Esophagus (tissue), 2 donors: ENCODE results near the gene KIZ. TPM values are rescaled to one million over a fixed set of nuclear protein-coding genes. Genes with fewer than 3 reads are reported as not detected.

Experiments used
- H3K27ac ChIP-seq, 2 donors: one replicate each; pipeline ENCODE4 v1.5.1; 2013; ENCODE audit warnings: low read depth in 2 of 2, mild to moderate bottlenecking in 2 of 2, inconsistent platforms in 1 of 2, low read length in 1 of 2, moderate library complexity in 1 of 2
- H3K27me3 ChIP-seq, 2 donors: one replicate each; pipeline ENCODE4 v1.6.1; 2013; ENCODE audit warnings: low read length in 2 of 2, control low read depth in 1 of 2, mild to moderate bottlenecking in 1 of 2; ENCODE audit not compliant: insufficient read depth in 2 of 2, control insufficient read depth in 1 of 2
- H3K36me3 ChIP-seq, 2 donors: one replicate each; pipeline ENCODE4 v1.6.1; 2013; ENCODE audit warnings: low read length in 1 of 2; ENCODE audit not compliant: control insufficient read depth in 2 of 2, insufficient read depth in 2 of 2
- H3K4me1 ChIP-seq, 2 donors: one replicate each; pipeline ENCODE4 v1.6.1; 2013; ENCODE audit warnings: low read length in 1 of 2; ENCODE audit not compliant: control insufficient read depth in 2 of 2, insufficient read depth in 2 of 2
- H3K4me3 ChIP-seq, 2 donors: one replicate each; pipeline ENCODE4 v1.5.1; 2013; ENCODE audit warnings: low read length in 2 of 2, mild to moderate bottlenecking in 2 of 2, low read depth in 1 of 2, moderate library complexity in 1 of 2
- H3K9me3 ChIP-seq, 2 donors: one replicate each; pipeline ENCODE4 v1.6.1; 2013; ENCODE audit warnings: mild to moderate bottlenecking in 2 of 2, low read depth in 1 of 2, low read length in 1 of 2, moderate library complexity in 1 of 2; ENCODE audit not compliant: control insufficient read depth in 2 of 2, insufficient read depth in 1 of 2
- WGBS, 2 donors: extraction: QIAGEN DNeasy Blood & Tissue Kit; methylation state at CpG; one replicate each; pipeline ENCODE4 v1.1.7; 2013; 5-methylcytosine and 5-hydroxymethylcytosine counted together
- polyA plus RNA-seq, 2 donors: library from polyadenylated mRNA; stranded (reverse); fragments of 200-250 nt; gene quantifications; one replicate each; pipeline ENCODE4 v1.2.3, GENCODE V29; 2013
- donor health status: healthy with polysubstance abuse.
- donor health status: Bipolar disorder and iron deficiency.

Gene KIZ
- polyA plus RNA-seq, 2 donors = 4.0 to 5.7 TPM

DNA sequence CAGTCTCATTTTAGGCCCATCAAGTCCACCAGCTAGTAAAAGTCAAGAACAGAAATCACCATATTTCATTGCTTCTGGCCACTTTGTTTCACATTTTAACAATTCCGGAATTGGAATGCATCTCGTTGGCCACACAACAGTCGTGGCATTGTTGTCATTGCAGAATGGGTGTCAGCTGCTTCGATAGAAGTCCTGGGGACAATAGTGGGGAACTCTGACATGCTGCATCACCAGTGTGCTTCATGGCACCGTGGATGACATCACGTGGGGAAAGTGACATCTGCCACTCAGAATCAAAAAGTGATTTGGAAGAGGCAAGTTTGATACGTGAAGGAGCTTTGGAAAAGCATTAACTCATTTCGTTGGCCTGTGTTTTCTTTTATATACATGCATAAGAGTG, 133.5 kb downstream of the KIZ start:
- no peaks in the 10 kb centered on the region for H3K36me3 ChIP-seq
- H3K4me3 ChIP-seq = no peak overlapping the region
- H3K27ac ChIP-seq = no peak overlapping the region
- no peaks in the 10 kb centered on the region for H3K4me1 ChIP-seq
- WGBS, 2 donors = 82 to 83% methylated on average over 8 of the region's 8 CpGs
- no peaks in the 10 kb centered on the region for H3K27me3 ChIP-seq
- no peaks in the 10 kb centered on the region for H3K9me3 ChIP-seq

GRCh38 chr20:21262812-21263211, 136.9 kb downstream of the KIZ start:
- Histone ChIP-seq H3K4me3 (no peak overlapping the region), H3K9me3 (peaks cover 0 to 7% of the 10 kb centered on the region in 2 donors), H3K27ac (no peak overlapping the region), H3K4me1 (no peaks in the 10 kb centered on the region), H3K27me3 (no peaks in the 10 kb centered on the region), H3K36me3 (no peaks in the 10 kb centered on the region)
- 73 to 80% methylated on average over 2 of the region's 2 CpGs for WGBS, 2 donors

GRCh38 chr20:21265261-21266190, 139.6 kb downstream of the KIZ start:
- H3K4me1 ChIP-seq = no peaks in the 10 kb centered on the region
- H3K27me3 ChIP-seq = no peaks in the 10 kb centered on the region
- 79 to 81% methylated on average over 15 of the region's 15 CpGs for WGBS, 2 donors

DNA sequence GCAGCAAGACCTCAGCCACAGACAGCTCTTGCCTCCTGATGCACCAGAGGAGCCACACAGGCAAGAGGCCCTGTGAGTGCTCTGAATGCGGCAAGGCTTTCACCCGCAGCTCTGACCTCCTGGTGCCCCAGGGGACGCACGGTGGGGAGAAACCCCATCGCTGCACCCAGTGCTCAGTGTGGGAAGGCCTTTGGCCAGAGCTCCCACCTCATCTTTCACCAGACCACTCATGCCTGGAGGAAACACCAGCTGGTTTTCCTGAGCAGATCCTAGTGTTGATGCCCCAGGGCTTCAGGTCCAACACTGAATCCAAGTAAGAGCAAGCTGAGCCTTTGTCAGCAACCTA, 140.3 kb downstream of the KIZ start:
- peaks cover 0 to 7% of the 10 kb centered on the region in 2 donors for H3K9me3 ChIP-seq
- H3K4me3 ChIP-seq = no peak overlapping the region
- no peaks in the 10 kb centered on the region for H3K27me3 ChIP-seq
- H3K4me1 ChIP-seq = no peaks in the 10 kb centered on the region
- 91 to 92% methylated on average over 5 of the region's 5 CpGs for WGBS, 2 donors
- no peaks in the 10 kb centered on the region for H3K36me3 ChIP-seq
- no peak overlapping the region for H3K27ac ChIP-seq

More at GRCh38 chr20:21265261-21266190, 139.6 kb downstream of the KIZ start:
- no peak overlapping the region for H3K27ac ChIP-seq
- H3K36me3 ChIP-seq = no peaks in the 10 kb centered on the region
- H3K9me3 ChIP-seq = peaks cover 0 to 7% of the 10 kb centered on the region in 2 donors
- H3K4me3 ChIP-seq = no peak overlapping the region

GRCh38 chr20:21269772-21270171, 143.9 kb downstream of the KIZ start:
- Histone ChIP-seq H3K9me3 (peaks cover 4 to 7% of the 10 kb centered on the region in 2 donors), H3K4me1 (no peaks in the 10 kb centered on the region), H3K36me3 (no peaks in the 10 kb centered on the region), H3K4me3 (no peak overlapping the region), H3K27me3 (no peaks in the 10 kb centered on the region), H3K27ac (no peak overlapping the region)
- 50 to 54% methylated on average over 2 of the region's 2 CpGs for WGBS, 2 donors

- no peaks in the 10 kb centered on the region for H3K27me3 ChIP-seq
These were observed 144.9 kb downstream of the KIZ start for GRCh38 chr20:21270806-21271205.

GRCh38 chr20:21272279-21272678, 146.4 kb downstream of the KIZ start:
- H3K9me3 ChIP-seq = peaks cover 0 to 4% of the 10 kb centered on the region in 2 donors
- no peak overlapping the region for H3K27ac ChIP-seq
- no peaks in the 10 kb centered on the region for H3K36me3 ChIP-seq
- H3K27me3 ChIP-seq = no peaks in the 10 kb centered on the region
- no peaks in the 10 kb centered on the region for H3K4me1 ChIP-seq
- no peak overlapping the region for H3K4me3 ChIP-seq

More at GRCh38 chr20:21270806-21271205, 144.9 kb downstream of the KIZ start:
- no peak overlapping the region for H3K4me3 ChIP-seq
- 64 to 71% methylated on average over 8 of the region's 8 CpGs for WGBS, 2 donors
- H3K4me1 ChIP-seq = no peaks in the 10 kb centered on the region
- H3K36me3 ChIP-seq = no peaks in the 10 kb centered on the region
- H3K9me3 ChIP-seq = peaks cover 4 to 7% of the 10 kb centered on the region in 2 donors
- H3K27ac ChIP-seq = no peak overlapping the region

DNA sequence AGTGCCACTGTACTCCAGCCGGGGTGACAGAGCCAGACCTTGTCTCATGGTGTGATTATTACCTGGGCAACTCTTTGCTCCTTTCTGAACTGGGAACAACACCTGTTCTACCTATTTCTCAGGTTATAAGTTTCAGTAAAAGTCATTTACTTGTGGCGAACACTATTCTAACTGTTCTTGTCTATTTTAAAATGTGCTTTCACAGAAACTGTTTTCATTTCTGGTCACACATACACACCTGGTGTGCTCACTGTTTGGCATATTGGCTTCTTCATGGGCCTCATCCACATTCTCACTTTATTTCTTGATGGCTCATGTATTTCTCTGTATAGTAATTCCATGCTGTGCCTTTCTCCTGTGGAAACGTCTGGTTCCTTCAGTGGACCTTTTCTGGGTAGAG, 146.8 kb downstream of the KIZ start:
- H3K9me3 ChIP-seq = peaks cover 0 to 4% of the 10 kb centered on the region in 2 donors
- H3K27me3 ChIP-seq = no peaks in the 10 kb centered on the region
- H3K4me1 ChIP-seq = no peaks in the 10 kb centered on the region
- H3K36me3 ChIP-seq = no peaks in the 10 kb centered on the region
- 82 to 87% methylated on average over 3 of the region's 3 CpGs for WGBS, 2 donors
- H3K27ac ChIP-seq = no peak overlapping the region
- H3K4me3 ChIP-seq = no peak overlapping the region

DNA sequence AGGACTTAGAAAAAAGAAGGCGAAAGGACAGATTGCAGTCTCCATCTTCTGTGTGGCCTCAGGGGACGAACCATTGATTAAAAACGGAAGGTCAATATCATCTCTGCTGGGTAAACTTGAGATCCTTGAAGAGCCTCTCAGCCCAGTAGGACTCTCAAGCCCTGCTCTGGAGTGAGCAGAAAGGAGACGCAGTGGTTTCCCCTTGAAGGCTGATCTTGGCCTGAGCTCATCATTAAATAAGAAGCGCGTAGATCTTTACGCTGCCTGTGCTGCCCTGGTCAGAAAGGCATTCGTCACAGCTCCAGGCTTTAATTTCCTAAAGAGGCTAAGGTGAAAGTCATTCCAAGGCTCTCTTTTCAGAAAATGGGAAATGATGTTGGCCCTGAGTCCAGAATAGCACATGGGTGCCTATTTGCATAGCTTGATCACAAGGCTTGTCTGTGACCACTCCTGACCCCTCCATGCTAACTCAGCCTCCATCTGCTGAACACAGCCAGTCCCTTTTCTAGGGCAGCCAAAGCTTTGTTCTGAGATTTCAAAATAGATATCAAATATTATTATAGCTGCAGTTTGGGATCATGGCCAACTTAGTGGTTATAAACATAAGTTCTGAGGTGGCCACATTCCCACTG, 148.0 kb downstream of the KIZ start:
- no peak overlapping the region for H3K4me3 ChIP-seq
- H3K27ac ChIP-seq = no peak overlapping the region
- peaks cover 0 to 4% of the 10 kb centered on the region in 2 donors for H3K9me3 ChIP-seq
- H3K27me3 ChIP-seq = no peaks in the 10 kb centered on the region
- no peaks in the 10 kb centered on the region for H3K36me3 ChIP-seq
- no peaks in the 10 kb centered on the region for H3K4me1 ChIP-seq
- WGBS, 2 donors = 83 to 87% methylated on average over 8 of the region's 8 CpGs
